Left lung (tissue), 10 donors: Measurements from ENCODE around the gene ZNF682. TPM values are rescaled to one million over a fixed set of nuclear protein-coding genes. Genes with fewer than 3 reads are reported as not detected.
"Not testable (repeated sequence)": the region's sequence is repeated elsewhere in the genome, so short reads cannot be mapped to it uniquely, and the experiment has no call there.

ENCODE experiments used
- ATAC-seq: fragments of 200-7000 bp; cut with Tn5 transposase; one replicate; pipeline ENCODE4 v1.9.1; 2020; ENCODE audit warnings: moderate library complexity
- DNase-seq, 4 donors: peaks; one replicate each; pipeline ENCODE4 v3.0.0-alpha.2; 2013 to 2020
- H3K27ac ChIP-seq, 2 donors: fragments of 200-600 bp; sonication (generic) in 1 of 2; one replicate each; pipeline versions ENCODE4 v1.5.0 to v1.8.0; 2020 to 2021
- H3K27me3 ChIP-seq, 2 donors: fragments of 200-600 bp; sonication (generic) in 1 of 2; one replicate each; pipeline versions ENCODE4 v1.5.0 to v1.8.0; 2020 to 2021
- H3K36me3 ChIP-seq, 2 donors: fragments of 200-600 bp; sonication (generic) in 1 of 2; one replicate each; pipeline versions ENCODE4 v1.5.0 to v1.8.0; 2020 to 2021
- H3K4me1 ChIP-seq, 2 donors: fragments of 200-600 bp; one replicate each; pipeline ENCODE4 v1.8.0; 2021
- H3K4me3 ChIP-seq, 2 donors: fragments of 200-600 bp; sonication (generic) in 1 of 2; one replicate each; pipeline versions ENCODE4 v1.5.0 to v1.8.0; 2020 to 2021; ENCODE audit warnings: mild to moderate bottlenecking in 1 of 2
- H3K9me3 ChIP-seq, 2 donors: fragments of 200-600 bp; sonication (generic) in 1 of 2; one replicate each; pipeline versions ENCODE4 v1.5.0 to v1.8.0; 2020 to 2021
- intact Hi-C, 2 donors: fragments of 100-400 bp; cut with DNase I; formaldehyde crosslinking; loops; one replicate each; pipeline versions ENCODE4 v1.11.2 to v1.14.2; 2022
- polyA plus RNA-seq, 6 donors: library from polyadenylated mRNA; unstranded; fragments of 120-200 nt; gene quantifications; one replicate each; pipeline ENCODE4 v1.2.1, GENCODE V29; 2013; ENCODE audit not compliant: insufficient read length in 6 of 6
- total RNA-seq, 2 donors: library from RNA; stranded (reverse); fragmentation: NEBNext Ultra II Directional; extraction: Animal tissue kit (Norgen Biotek cat#: 25700); gene quantifications; one replicate each; pipeline ENCODE4 v1.2.1, GENCODE V29; 2021
- TF ChIP-seq, protein P1 (sequence below), 2 donors: fragments of 200-600 bp; sonication (generic) in 1 of 2; IDR thresholded peaks; one replicate each; pipeline versions ENCODE4 v1.5.0 to v1.8.0; 2021; ENCODE audit warnings: antibody characterized with exemption in 2 of 2
- donor health status: DM: no; HTN: yes; CAD: no.
- donor health status: DM: no; HTN: no; CAD: no.

The ZNF682 gene
- total and polyA plus RNA-seq, 8 donors, result 6.2 to 29.9 (median 22.5) TPM

GRCh38 chr19:20067943-20068342, 28.6 kb upstream of the ZNF682 start:
- Histone ChIP-seq H3K4me3 (no peak overlapping the region), H3K9me3 (peaks cover 0 to 26% of the 10 kb centered on the region in 2 donors), H3K27me3 (peaks cover 0 to 9% of the 10 kb centered on the region in 2 donors), H3K27ac (no peak overlapping the region), H3K4me1 (no peaks in the 10 kb centered on the region), H3K36me3 (no peaks in the 10 kb centered on the region)
- intact Hi-C loops, result no loop called here
- ATAC-seq, result peak; percentile 50
- DNase-seq, result peak in 1 of 4 donors; percentile 76
- TF ChIP-seq, protein P1, sequence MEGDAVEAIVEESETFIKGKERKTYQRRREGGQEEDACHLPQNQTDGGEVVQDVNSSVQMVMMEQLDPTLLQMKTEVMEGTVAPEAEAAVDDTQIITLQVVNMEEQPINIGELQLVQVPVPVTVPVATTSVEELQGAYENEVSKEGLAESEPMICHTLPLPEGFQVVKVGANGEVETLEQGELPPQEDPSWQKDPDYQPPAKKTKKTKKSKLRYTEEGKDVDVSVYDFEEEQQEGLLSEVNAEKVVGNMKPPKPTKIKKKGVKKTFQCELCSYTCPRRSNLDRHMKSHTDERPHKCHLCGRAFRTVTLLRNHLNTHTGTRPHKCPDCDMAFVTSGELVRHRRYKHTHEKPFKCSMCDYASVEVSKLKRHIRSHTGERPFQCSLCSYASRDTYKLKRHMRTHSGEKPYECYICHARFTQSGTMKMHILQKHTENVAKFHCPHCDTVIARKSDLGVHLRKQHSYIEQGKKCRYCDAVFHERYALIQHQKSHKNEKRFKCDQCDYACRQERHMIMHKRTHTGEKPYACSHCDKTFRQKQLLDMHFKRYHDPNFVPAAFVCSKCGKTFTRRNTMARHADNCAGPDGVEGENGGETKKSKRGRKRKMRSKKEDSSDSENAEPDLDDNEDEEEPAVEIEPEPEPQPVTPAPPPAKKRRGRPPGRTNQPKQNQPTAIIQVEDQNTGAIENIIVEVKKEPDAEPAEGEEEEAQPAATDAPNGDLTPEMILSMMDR (IDR thresholded peaks at IDR 0.05), result no peak

- TF ChIP-seq, protein P1 (IDR thresholded peaks at IDR 0.05), result no peak
- intact Hi-C loops, result no loop called here
- no peaks in the 10 kb centered on the region for H3K4me1 ChIP-seq
- DNase-seq (no peak), ATAC-seq (no peak)
- no peak overlapping the region for H3K4me3 ChIP-seq
- no peaks in the 10 kb centered on the region for H3K36me3 ChIP-seq
- H3K27ac ChIP-seq, result no peak overlapping the region
- peaks cover 0 to 26% of the 10 kb centered on the region in 2 donors for H3K9me3 ChIP-seq
- peaks cover 0 to 9% of the 10 kb centered on the region in 2 donors for H3K27me3 ChIP-seq
Measured at GRCh38 chr19:20066861-20067260, 27.6 kb upstream of the ZNF682 start.

GRCh38 chr19:20060282-20060681, 21.0 kb upstream of the ZNF682 start:
- intact Hi-C loops, result no loop called here
- TF ChIP-seq, protein P1 (IDR thresholded peaks at IDR 0.05), result no peak
- ATAC-seq, result no peak
- Histone ChIP-seq H3K4me1 (no peaks in the 10 kb centered on the region), H3K9me3 (peaks cover 0 to 6% of the 10 kb centered on the region in 2 donors), H3K36me3 (no peaks in the 10 kb centered on the region), H3K4me3 (no peak overlapping the region), H3K27me3 (no peaks in the 10 kb centered on the region), H3K27ac (no peak overlapping the region)
- no peak for DNase-seq

DNA sequence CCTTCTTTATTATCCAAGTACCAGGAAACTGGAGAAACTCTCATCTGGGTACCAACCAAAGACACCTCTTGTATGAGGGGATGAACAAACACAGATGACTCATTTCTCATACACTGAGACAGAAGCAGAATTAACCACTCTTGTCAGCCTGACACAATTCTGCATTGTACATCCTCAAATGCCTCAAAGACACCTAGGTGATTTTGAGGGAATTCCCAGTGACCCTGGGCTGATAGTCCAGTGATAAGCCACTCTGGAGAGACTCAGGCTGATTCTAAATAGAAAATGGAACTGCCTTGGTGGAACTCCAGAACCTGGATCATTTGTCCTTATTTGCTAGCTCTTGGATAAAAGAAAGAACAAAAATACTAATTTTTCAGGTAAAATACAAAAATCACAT, 19.4 kb upstream of the ZNF682 start:
- H3K27ac ChIP-seq, DNase-seq, H3K4me1 ChIP-seq, H3K9me3 ChIP-seq, H3K36me3 ChIP-seq, H3K27me3 ChIP-seq, intact Hi-C loops, H3K4me3 ChIP-seq, ATAC-seq: not testable (repeated sequence)

- DNase-seq, result peak; percentile 92 to 99 (median 94)
Measured at GRCh38 chr19:20051841-20052768, 12.8 kb upstream of the ZNF682 start.

GRCh38 chr19:20045742-20046141, 6.4 kb upstream of the ZNF682 start:
- intact Hi-C loops, ATAC-seq, H3K27ac ChIP-seq, H3K36me3 ChIP-seq, DNase-seq, H3K4me1 ChIP-seq, H3K27me3 ChIP-seq, H3K4me3 ChIP-seq: not testable (repeated sequence)
- H3K9me3 ChIP-seq, result peaks cover 0 to 18% of the 10 kb centered on the region in 2 donors

More at GRCh38 chr19:20051841-20052768, 12.8 kb upstream of the ZNF682 start:
- H3K36me3 ChIP-seq, result no peaks in the 10 kb centered on the region
- H3K4me3 ChIP-seq, result peak overlapping the region; percentile 57 to 62
- peaks cover 0 to 3% of the 10 kb centered on the region in 2 donors for H3K4me1 ChIP-seq
- H3K27me3 ChIP-seq, result no peaks in the 10 kb centered on the region
- TF ChIP-seq, protein P1 (IDR thresholded peaks at IDR 0.05), result no peak
- H3K27ac ChIP-seq, result peak overlapping the region; percentile 66 to 79
- intact Hi-C loops, result no loop called here
- H3K9me3 ChIP-seq, result peaks cover 0 to 11% of the 10 kb centered on the region in 2 donors
- ATAC-seq, result peak; percentile 99
